Measurements from ENCODE around the gene SETD6.

DNA sequence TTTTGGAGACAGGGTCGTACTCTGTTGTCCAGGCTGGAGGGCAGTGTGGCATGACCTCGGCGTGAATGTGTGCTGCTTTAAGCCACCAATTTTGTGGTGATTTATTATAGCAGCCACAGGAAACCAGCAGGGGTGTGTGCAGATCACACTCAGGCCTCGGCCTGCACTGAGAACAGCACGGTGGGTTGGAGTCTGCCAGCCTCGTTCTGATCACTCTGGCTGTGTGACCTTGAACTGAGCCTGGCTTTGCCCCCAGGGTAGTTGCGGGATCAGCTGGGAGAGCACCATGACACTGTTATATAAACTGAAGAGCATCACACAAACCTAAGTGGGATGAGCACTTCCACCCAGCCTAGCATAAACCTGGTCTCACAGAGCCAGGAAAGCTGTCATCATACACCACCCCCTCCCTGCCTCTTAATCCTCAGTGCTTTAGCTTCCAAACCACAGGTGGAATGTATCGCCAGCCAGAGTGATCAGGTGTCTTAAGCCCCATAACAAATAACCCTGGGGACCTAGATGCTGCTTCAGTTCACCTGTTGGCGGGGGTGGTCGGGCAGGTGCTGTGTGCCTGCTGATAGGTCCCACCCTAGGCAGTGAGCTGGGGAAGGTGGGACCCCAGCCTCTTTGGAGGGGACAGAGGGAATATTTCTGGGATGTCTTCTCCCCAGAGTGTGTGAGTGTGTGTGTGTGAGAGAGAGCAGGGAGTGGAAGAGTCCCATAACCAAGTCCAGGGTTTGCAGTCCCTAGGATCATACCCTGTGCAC is 43.9 kb upstream of the SETD6 start:
- TF ChIP-seq POLR2AphosphoS5 (IDR thresholded peaks at IDR 0.05) (no peak), EP300 (IDR thresholded peaks at IDR 0.05) (no peak), POLR2A (IDR thresholded peaks at IDR 0.05) (no peak)
- TF ChIP-seq, protein P1, sequence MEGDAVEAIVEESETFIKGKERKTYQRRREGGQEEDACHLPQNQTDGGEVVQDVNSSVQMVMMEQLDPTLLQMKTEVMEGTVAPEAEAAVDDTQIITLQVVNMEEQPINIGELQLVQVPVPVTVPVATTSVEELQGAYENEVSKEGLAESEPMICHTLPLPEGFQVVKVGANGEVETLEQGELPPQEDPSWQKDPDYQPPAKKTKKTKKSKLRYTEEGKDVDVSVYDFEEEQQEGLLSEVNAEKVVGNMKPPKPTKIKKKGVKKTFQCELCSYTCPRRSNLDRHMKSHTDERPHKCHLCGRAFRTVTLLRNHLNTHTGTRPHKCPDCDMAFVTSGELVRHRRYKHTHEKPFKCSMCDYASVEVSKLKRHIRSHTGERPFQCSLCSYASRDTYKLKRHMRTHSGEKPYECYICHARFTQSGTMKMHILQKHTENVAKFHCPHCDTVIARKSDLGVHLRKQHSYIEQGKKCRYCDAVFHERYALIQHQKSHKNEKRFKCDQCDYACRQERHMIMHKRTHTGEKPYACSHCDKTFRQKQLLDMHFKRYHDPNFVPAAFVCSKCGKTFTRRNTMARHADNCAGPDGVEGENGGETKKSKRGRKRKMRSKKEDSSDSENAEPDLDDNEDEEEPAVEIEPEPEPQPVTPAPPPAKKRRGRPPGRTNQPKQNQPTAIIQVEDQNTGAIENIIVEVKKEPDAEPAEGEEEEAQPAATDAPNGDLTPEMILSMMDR (IDR thresholded peaks at IDR 0.05): no peak
